CD14-positive monocyte (primary cell): ENCODE results near the gene SART1. TPM values are rescaled to one million over a fixed set of nuclear protein-coding genes. Genes with fewer than 3 reads are reported as not detected.
A peak's percentile ranks its signal among the peaks of the same experiment; 100 is the strongest.

Source experiments
- DNase-seq, 3 donors: peaks; one replicate each; pipeline ENCODE4 v3.0.0-alpha.2; 2011 to 2022
- H2AFZ ChIP-seq: 2 replicates; pipeline ENCODE4 v1.6.0; 2012; ENCODE audit warnings: mild to moderate bottlenecking, low read depth, low read length, inconsistent platforms; ENCODE audit not compliant: insufficient read depth, poor library complexity, severe bottlenecking
- H3K27ac ChIP-seq, 2 donors: 1 replicate in 1 of 2; 2 replicates in 1 of 2; pipeline ENCODE4 v1.5.1; 2012 to 2013; ENCODE audit warnings: low read length in 2 of 2, control low read depth in 1 of 2, inconsistent platforms in 1 of 2, low read depth in 1 of 2, mild to moderate bottlenecking in 1 of 2
- H3K27me3 ChIP-seq, 2 donors: one replicate each; pipeline versions ENCODE4 v1.6.0 to v1.6.1; 2011 to 2013; ENCODE audit warnings: low read length in 2 of 2; ENCODE audit not compliant: control insufficient read depth in 2 of 2, insufficient read depth in 2 of 2
- H3K36me3 ChIP-seq, 2 donors: replicated peaks in 1 of 2; 1 replicate in 1 of 2; 2 replicates in 1 of 2; pipeline versions ENCODE4 v1.5.1 to v1.6.1; 2012 to 2013; ENCODE audit warnings: low read length in 2 of 2, control low read depth in 1 of 2, inconsistent platforms in 1 of 2, mild to moderate bottlenecking in 1 of 2; ENCODE audit not compliant: insufficient read depth in 2 of 2, control insufficient read depth in 1 of 2
- H3K4me1 ChIP-seq, 2 donors: 1 replicate in 1 of 2; 2 replicates in 1 of 2; pipeline versions ENCODE4 v1.5.1 to v1.6.1; 2012 to 2013; ENCODE audit warnings: low read length in 2 of 2, control low read depth in 1 of 2, inconsistent platforms in 1 of 2, mild to moderate bottlenecking in 1 of 2, moderate library complexity in 1 of 2; ENCODE audit not compliant: insufficient read depth in 2 of 2, control insufficient read depth in 1 of 2
- H3K4me2 ChIP-seq: replicated peaks from 2 replicates; pipeline ENCODE3; 2012; ENCODE audit warnings: low read length, moderate library complexity, mild to moderate bottlenecking; ENCODE audit not compliant: poor library complexity, severe bottlenecking; ENCODE audit errors: extremely low read depth
- H3K4me3 ChIP-seq, 3 experiments: fragments of 200-600 bp in 1 of 3; sonication (generic) in 1 of 3; replicated peaks in 1 of 3; 1 replicate in 2 of 3; 2 replicates in 1 of 3; pipeline ENCODE4 v1.5.1; 2011 to 2013; ENCODE audit warnings: low read length in 3 of 3, mild to moderate bottlenecking in 3 of 3, control low read depth in 2 of 3, low read depth in 2 of 3, inconsistent platforms in 1 of 3, moderate library complexity in 1 of 3
- H3K79me2 ChIP-seq: 2 replicates; pipeline ENCODE4 v1.6.0; 2012; ENCODE audit warnings: mild to moderate bottlenecking, control low read depth, inconsistent platforms, low read length, moderate library complexity; ENCODE audit not compliant: insufficient read depth
- H3K9ac ChIP-seq: 2 replicates; pipeline ENCODE4 v1.6.0; 2017; ENCODE audit warnings: low read length, mild to moderate bottlenecking; ENCODE audit not compliant: insufficient read depth, poor library complexity, severe bottlenecking
- H3K9me3 ChIP-seq, 2 donors: replicated peaks in 1 of 2; 1 replicate in 1 of 2; 2 replicates in 1 of 2; pipeline versions ENCODE4 v1.5.1 to v1.6.1; 2012 to 2013; ENCODE audit warnings: low read length in 2 of 2, control low read depth in 1 of 2; ENCODE audit not compliant: control insufficient read depth in 1 of 2, insufficient read depth in 1 of 2
- H4K20me1 ChIP-seq: 2 replicates; pipeline ENCODE4 v1.6.0; 2012; ENCODE audit warnings: mild to moderate bottlenecking, low read length, control low read depth, moderate library complexity; ENCODE audit not compliant: insufficient read depth
- H3K27ac Mint-ChIP-seq, 7 donors: one replicate each; pipeline ENCODE4 v1.8.0; 2020; ENCODE audit warnings: mild to moderate bottlenecking in 7 of 7, mixed read lengths in 7 of 7, moderate library complexity in 6 of 7, inconsistent platforms in 2 of 7
- H3K27me3 Mint-ChIP-seq, 3 donors: one replicate each; pipeline ENCODE4 v1.8.0; 2021 to 2022; ENCODE audit warnings: low read depth in 3 of 3, mild to moderate bottlenecking in 3 of 3, mixed read lengths in 3 of 3, moderate library complexity in 3 of 3, inconsistent platforms in 1 of 3
- H3K36me3 Mint-ChIP-seq, 2 donors: one replicate each; pipeline ENCODE4 v1.8.0; 2020; ENCODE audit warnings: mixed read lengths in 2 of 2, inconsistent platforms in 1 of 2, mild to moderate bottlenecking in 1 of 2
- H3K4me1 Mint-ChIP-seq: one replicate; pipeline ENCODE4 v1.8.0; 2020; ENCODE audit warnings: mild to moderate bottlenecking, mixed read lengths
- H3K4me3 Mint-ChIP-seq, 2 donors: one replicate each; pipeline ENCODE4 v1.8.0; 2020; ENCODE audit warnings: mild to moderate bottlenecking in 2 of 2, mixed read lengths in 2 of 2, moderate library complexity in 1 of 2
- H3K9me3 Mint-ChIP-seq, 7 donors: one replicate each; pipeline ENCODE4 v1.8.0; 2020 to 2022; ENCODE audit warnings: mixed read lengths in 7 of 7, mild to moderate bottlenecking in 6 of 7, moderate library complexity in 6 of 7, inconsistent platforms in 2 of 7
- WGBS: methylation state at CpG from one replicate; pipeline ENCODE4 v1.1.5; 2013; ENCODE audit warnings: missing lambda C conversion rate; ENCODE audit not compliant: insufficient coverage; 5-methylcytosine and 5-hydroxymethylcytosine counted together
- intact Hi-C, 2 donors: fragments of 100-400 bp; cut with micrococcal nuclease; formaldehyde crosslinking; loops; one replicate each; pipeline versions ENCODE4 v1.15.0 to v1.15.1; 2023
- polyA plus RNA-seq, 3 donors: library from polyadenylated mRNA; depleted of rRNA in 1 of 3; unstranded in 2 of 3; stranded (reverse) in 1 of 3; fragments of 300-500 nt in 2 of 3; fragments of >200 nt in 1 of 3; fragmentation: Illumina TruSeq in 2 of 3; gene quantifications; 1 replicate in 2 of 3; 2 replicates in 1 of 3; pipeline ENCODE4 v1.2.3, GENCODE V29; 2012 to 2021
- TF ChIP-seq, protein P1 (sequence below): fragments of 200-600 bp; IDR thresholded peaks from one replicate; pipeline ENCODE4 v1.8.0; 2022; ENCODE audit warnings: antibody characterized with exemption, mild to moderate bottlenecking

Gene SART1
- polyA plus RNA-seq, 3 donors, result 8.9 to 52.8 (median 16.1) TPM

GRCh38 chr11:65928667-65929066 lies 32.9 kb upstream of the SART1 start:
- peak overlapping the region; percentile 80 for H3K4me2 ChIP-seq
- intact Hi-C loops, result loop anchor here in 1 of 2 donors (5.0 kb wide), 1 partner anchor 41 kb away; the partner anchor contains the start of gene FIBP
- H3K9me3 ChIP-seq, result no peaks in the 10 kb centered on the region
- H3K36me3 Mint-ChIP-seq, result peaks cover 5 to 6% of the 10 kb centered on the region in 2 donors
- H3K4me3 ChIP-seq, result peak overlapping the region in 1 of 3 experiments; percentile 71
- peaks cover 0 to 3% (median 0%) of the 10 kb centered on the region in 7 donors for H3K9me3 Mint-ChIP-seq
- H2AFZ ChIP-seq, result peak overlapping the region; percentile 94
- H3K4me1 Mint-ChIP-seq, result peaks cover 28% of the 10 kb centered on the region
- peak overlapping the region; percentile 61 for H3K9ac ChIP-seq
- TF ChIP-seq, protein P1, sequence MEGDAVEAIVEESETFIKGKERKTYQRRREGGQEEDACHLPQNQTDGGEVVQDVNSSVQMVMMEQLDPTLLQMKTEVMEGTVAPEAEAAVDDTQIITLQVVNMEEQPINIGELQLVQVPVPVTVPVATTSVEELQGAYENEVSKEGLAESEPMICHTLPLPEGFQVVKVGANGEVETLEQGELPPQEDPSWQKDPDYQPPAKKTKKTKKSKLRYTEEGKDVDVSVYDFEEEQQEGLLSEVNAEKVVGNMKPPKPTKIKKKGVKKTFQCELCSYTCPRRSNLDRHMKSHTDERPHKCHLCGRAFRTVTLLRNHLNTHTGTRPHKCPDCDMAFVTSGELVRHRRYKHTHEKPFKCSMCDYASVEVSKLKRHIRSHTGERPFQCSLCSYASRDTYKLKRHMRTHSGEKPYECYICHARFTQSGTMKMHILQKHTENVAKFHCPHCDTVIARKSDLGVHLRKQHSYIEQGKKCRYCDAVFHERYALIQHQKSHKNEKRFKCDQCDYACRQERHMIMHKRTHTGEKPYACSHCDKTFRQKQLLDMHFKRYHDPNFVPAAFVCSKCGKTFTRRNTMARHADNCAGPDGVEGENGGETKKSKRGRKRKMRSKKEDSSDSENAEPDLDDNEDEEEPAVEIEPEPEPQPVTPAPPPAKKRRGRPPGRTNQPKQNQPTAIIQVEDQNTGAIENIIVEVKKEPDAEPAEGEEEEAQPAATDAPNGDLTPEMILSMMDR, result no peak
- H3K27ac Mint-ChIP-seq, result peak overlapping the region; percentile 85 to 94 (median 93)
- 71% methylated on average over 2 of the region's 6 CpGs for WGBS
- no peaks in the 10 kb centered on the region for H3K27me3 ChIP-seq
- peaks cover 0 to 2% (median 1%) of the 10 kb centered on the region in 3 donors for H3K27me3 Mint-ChIP-seq
- H3K4me3 Mint-ChIP-seq, result peak overlapping the region; percentile 77 to 90
- no peak for DNase-seq
- H3K27ac ChIP-seq, result peak overlapping the region; percentile 72 to 90
- peaks cover 0 to 7% of the 10 kb centered on the region in 2 donors for H3K36me3 ChIP-seq
- no peaks in the 10 kb centered on the region for H4K20me1 ChIP-seq
- no peaks in the 10 kb centered on the region for H3K79me2 ChIP-seq
- peaks cover 18 to 26% of the 10 kb centered on the region in 2 donors for H3K4me1 ChIP-seq

- intact Hi-C loops, result no loop called here
- Mint-ChIP-seq H3K4me1 (peaks cover 30% of the 10 kb centered on the region), H3K27me3 (peaks cover 0 to 5% (median 2%) of the 10 kb centered on the region in 3 donors), H3K9me3 (peaks cover 0 to 5% (median 0%) of the 10 kb centered on the region in 7 donors), H3K27ac (no peak overlapping the region), H3K4me3 (no peak overlapping the region), H3K36me3 (no peaks in the 10 kb centered on the region)
- Histone ChIP-seq H3K9me3 (no peaks in the 10 kb centered on the region), H3K4me1 (peaks cover 18 to 21% of the 10 kb centered on the region in 2 donors), H3K27ac (no peak overlapping the region), H3K4me3 (no peak overlapping the region), H3K9ac (no peak overlapping the region), H3K27me3 (no peaks in the 10 kb centered on the region), H3K36me3 (no peaks in the 10 kb centered on the region), H2AFZ (no peak overlapping the region), H4K20me1 (no peaks in the 10 kb centered on the region), H3K79me2 (no peaks in the 10 kb centered on the region), H3K4me2 (no peak overlapping the region)
- TF ChIP-seq, protein P1, result peak; percentile 6
- no peak for DNase-seq
- 79% methylated on average over 11 of the region's 13 CpGs for WGBS
Observed at GRCh38 chr11:65931773-65932557, 29.6 kb upstream of the SART1 start.
